HG03521 (cell line): ENCODE results near the gene KIRREL1.

Source experiments
- ATAC-seq: cut with Tn5 transposase; IDR thresholded peaks from one replicate; pipeline ENCODE4 v1.9.1; 2021; ENCODE audit warnings: mild to moderate bottlenecking, moderate library complexity; ENCODE audit not compliant: unreplicated experiment

KIRREL1 gene

GRCh38 chr1:158003406-158003800 is 10.0 kb downstream of the KIRREL1 start:
- ATAC-seq = no peak

DNA sequence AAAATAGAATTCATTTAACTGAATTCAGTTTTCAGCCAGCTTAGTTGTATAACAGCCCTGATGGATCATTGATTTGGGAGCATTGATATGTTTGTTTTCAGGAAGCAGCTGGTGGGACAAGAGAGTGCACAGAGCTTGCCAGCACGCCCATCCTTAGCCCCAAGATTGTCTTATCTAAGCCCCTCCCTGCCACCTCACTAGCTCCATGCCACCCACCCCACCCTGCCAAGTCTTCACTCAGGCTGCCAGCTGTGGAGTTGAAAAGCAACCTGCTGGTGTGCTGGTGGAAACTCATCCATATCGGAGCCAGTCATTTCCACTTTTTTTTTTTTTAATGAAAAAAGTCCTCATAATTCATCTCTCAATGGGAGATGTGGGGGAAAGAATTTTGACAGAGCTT is 11.8 kb downstream of the KIRREL1 start:
- no peak for ATAC-seq

GRCh38 chr1:158007180-158007579 is 13.7 kb downstream of the KIRREL1 start:
- no peak for ATAC-seq

- ATAC-seq = no peak
Observed at GRCh38 chr1:158007667-158008386, 14.4 kb downstream of the KIRREL1 start.

GRCh38 chr1:158008630-158009029 is 15.2 kb downstream of the KIRREL1 start:
- no peak for ATAC-seq

DNA sequence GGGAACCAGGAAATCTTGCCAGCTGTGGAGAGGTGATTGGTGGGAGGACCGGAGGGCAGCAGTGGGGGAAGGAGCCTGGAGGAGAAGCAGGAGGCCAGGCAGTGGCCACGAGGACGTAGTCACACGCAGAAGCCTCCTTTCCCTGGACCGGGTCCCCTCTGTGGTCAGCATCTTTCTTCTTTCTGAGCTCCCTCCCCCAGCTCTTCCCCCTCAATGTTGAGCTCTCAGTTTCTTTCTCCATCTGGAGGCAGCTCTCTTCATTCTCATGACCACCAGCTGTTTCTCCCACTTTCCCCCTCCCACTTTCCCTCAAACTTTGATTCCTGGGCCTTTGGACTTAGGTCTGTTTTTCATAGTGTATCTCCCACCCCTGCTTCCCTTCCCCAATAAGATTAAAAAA is 18.3 kb downstream of the KIRREL1 start:
- no peak for ATAC-seq

DNA sequence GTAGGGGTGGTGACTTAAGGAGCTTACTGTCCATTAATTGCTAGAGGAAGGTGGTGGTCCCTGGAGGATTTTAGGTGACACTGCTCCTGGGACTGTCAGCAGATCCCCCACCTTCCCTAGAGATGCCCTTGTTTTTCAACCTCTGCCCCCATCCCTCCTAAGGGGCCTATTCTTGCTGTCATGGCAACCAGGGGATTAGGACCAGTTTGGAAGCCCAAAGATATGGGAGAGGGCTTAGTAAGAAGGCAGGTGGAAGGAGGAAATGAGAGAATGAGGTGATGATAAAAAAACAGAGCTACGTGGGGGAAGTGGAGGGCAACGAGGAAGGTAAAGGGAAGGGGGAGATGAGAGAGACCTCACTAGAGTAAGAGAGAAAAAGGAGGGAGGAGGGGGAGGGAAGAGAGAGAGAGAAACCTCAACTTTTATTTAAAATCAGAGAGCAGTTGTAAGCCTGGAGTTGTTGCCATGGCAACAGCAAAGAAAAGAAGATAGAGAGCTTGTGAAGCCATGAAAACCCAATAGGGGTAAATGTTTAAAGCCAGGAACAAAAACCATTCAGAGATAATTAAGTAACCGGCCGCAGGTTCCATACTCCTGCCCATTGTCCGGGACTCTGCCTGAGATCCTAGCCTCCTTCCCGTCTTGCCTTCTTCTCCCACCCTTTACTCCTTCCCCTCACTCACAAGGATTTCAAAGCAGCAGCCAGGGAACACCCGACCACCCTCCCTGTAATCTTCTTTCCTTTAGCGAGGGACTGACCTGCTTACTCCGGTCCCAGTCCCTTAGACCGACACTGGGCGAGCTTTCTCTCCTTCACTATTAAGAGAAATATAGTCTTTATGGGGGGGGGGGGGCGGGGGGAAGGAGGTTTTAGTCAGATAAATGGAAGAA is 20.6 kb downstream of the KIRREL1 start:
- no peak for ATAC-seq

DNA sequence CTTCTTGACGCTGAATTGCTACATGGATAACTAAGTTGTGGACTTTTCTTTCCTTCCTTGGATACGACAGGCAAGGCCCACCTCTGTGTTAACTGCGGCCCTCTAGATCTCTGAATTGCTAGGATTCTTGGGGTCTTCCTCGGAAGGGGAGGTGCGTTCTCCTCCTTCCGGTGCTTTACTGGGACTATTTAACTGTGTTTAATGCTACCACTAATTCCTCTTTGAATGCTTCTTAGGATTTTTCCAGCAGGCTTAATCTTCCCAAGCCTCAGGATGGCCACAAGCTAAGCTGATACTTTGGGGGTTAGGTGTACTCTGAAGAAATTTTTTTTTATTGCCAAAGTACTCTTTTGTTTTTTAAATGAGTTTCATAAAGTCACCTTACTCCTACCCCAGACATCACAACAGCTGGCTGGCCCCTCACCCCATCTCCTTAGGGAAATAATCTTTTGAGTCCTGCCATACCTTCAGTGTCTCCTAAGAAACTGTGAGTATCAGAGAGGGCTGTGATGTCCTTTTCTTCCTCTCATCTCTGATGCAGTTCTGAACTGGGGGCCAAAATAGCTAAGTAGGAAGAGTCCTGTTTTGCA is 21.4 kb downstream of the KIRREL1 start:
- ATAC-seq = no peak

DNA sequence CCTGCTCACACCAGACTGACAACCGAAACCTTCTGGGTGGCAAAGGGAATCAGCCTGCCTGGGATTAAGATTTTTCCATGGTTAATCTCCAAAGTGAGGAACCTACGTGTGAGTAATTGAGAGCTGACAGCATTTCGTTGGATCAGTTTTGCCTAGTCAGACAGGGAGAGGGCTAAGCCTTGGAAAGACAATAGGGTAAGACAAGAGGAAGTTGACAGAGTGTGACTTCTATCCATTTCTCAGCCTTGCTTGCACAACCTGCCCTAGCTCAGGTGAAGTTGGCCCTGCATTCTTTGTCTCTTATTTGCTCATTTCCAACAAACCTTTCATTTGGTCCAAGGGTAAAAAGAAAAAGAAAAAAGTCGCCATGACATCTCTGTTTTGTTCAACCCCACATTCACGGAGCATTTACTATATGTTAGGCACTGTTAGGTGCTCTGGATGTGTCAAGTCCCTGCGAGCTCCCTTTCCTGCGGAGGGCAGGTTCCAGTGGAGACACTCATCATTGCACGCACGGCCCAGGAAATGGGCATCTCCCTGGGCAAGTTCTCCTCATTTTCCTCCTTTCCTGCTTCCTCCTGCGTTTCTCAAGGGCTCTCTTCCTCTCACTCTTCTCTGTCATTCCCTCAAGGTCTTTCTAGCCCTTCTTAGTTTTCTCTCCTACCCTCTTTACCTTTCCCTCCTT is 23.3 kb downstream of the KIRREL1 start:
- no peak for ATAC-seq

GRCh38 chr1:158017800-158018595 is 24.6 kb downstream of the KIRREL1 start:
- no peak for ATAC-seq

GRCh38 chr1:158019171-158019868 is 25.9 kb downstream of the KIRREL1 start:
- ATAC-seq = no peak

DNA sequence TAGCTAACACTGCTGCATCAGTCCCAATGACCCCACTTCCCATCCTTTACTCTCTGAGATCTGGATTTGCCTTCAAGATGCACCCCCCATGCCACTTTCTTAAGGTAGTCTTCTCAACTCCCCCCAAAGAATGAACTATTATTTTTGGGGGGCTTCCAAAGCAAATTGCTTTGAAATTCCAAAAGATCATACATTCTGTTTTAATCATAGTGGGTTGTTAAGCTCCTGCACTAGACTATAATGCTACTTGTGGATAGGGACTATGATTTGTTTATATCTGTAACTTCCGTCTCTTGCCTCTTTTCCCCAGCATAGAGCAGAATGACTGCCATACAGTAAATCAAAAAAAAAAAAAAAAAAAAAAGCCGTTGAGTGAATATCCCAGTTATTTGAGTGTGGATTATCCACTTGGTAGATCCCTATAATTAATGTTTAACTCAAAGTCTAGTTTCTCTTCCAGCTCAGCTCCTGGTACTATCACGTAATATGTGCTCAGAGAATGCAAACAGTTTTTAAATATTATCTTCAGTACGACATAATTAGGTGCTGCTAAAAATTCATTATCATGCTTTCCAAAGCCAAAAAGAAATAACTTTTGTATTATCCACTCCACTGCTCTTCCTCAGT is 26.9 kb downstream of the KIRREL1 start:
- no peak for ATAC-seq

- no peak for ATAC-seq
Observed at GRCh38 chr1:158020886-158021620, 27.6 kb downstream of the KIRREL1 start.

GRCh38 chr1:158021721-158022120 is 28.3 kb downstream of the KIRREL1 start:
- no peak for ATAC-seq

GRCh38 chr1:158022554-158023312 is 29.3 kb downstream of the KIRREL1 start:
- no peak for ATAC-seq

DNA sequence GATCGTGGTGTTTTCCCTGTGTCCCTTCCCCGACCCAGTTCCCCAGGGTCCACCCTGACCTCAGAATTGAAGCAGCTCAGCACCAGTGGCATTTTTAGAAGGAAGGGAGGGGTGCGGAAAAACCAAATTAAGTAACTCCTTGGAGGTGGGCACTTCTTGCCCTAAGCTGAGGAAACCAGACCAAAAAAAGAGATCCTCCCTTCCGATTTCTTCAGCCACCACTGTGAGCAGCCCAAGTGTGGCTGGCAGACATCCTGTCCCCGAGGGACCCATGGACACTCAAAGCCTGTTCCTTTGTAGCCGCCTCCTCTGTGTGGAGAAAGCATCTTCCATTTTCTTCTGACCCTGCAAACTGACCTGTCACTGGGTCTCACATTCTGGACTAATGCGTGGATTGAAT is 31.3 kb downstream of the KIRREL1 start:
- no peak for ATAC-seq

- no peak for ATAC-seq
Observed at GRCh38 chr1:158025576-158026230, 32.3 kb downstream of the KIRREL1 start.
